Measurements from ENCODE around the gene ANXA5. TPM values are rescaled to one million over a fixed set of nuclear protein-coding genes. Genes with fewer than 3 reads are reported as not detected.

The ANXA5 gene
- total RNA-seq, 5 donors from 2014 or later (not counting 1 experiment from before 2014, with no cell fraction given), result 44.2 to 80.3 (median 71.2) TPM

DNA sequence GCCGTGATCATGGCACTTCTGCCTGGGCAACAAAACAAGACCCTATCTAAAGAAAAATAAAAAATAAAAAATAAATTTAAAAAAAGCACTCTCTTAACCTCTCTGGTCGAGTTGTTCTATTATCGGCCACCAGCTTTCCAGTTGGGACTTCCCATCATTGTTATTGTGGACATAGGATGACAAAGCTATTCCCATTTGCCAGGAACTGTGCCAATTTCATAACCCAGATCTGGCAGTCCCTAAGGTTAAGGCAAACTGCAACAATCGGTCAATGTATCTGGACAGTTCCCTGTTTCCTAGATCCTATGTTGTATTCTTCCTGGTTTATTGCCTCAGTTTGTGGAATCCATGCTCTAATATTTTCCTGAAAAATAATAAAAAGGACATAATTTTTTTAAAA is 17.8 kb upstream of the ANXA5 start:
- no peak overlapping the region for H3K4me3 ChIP-seq (ENCODE audit: control insufficient read depth in 1 of 2, extremely low read depth in 1 of 2, low read length in 1 of 2)
- no peak overlapping the region for H3K4me3 Mint-ChIP-seq
- no peaks in the 10 kb centered on the region for H3K9me3 ChIP-seq
- DNase-seq (no peak), ATAC-seq (replicated peaks in 1 of 4) (no peak)
- no peaks in the 10 kb centered on the region for H3K36me3 ChIP-seq (ENCODE audit: control insufficient read depth in 2 of 2, extremely low read depth in 1 of 2, insufficient read depth in 1 of 2, low read length in 1 of 2)
- no peaks in the 10 kb centered on the region for H3K36me3 Mint-ChIP-seq
- CTCF ChIA-PET, result no interaction called here
- no peak overlapping the region for H3K27ac Mint-ChIP-seq
- POLR2A ChIA-PET, result no interaction called here
- H3K9me3 Mint-ChIP-seq, result no peaks in the 10 kb centered on the region
- H3K27ac ChIP-seq (ENCODE audit: low read length), result no peak overlapping the region
- H3K4me1 Mint-ChIP-seq, result peaks cover 0 to 11% (median 4%) of the 10 kb centered on the region in 3 donors
- H3K4me1 ChIP-seq (ENCODE audit: control insufficient read depth in 1 of 2, extremely low read depth in 1 of 2, insufficient read depth in 2 of 2, low read length in 2 of 2), result peaks cover 0 to 4% of the 10 kb centered on the region in 2 experiments
- no CpG with 5 or more reads among the region's 4 CpGs for WGBS (ENCODE audit: insufficient coverage)
- H3K27me3 Mint-ChIP-seq, result peaks cover 35 to 50% of the 10 kb centered on the region in 2 donors
- peaks cover 2 to 9% of the 10 kb centered on the region in 2 experiments for H3K27me3 ChIP-seq (replicated peaks in 1 of 2; ENCODE audit: control insufficient read depth in 2 of 2, extremely low read depth in 1 of 2, insufficient read depth in 2 of 2, low read length in 1 of 2)

DNA sequence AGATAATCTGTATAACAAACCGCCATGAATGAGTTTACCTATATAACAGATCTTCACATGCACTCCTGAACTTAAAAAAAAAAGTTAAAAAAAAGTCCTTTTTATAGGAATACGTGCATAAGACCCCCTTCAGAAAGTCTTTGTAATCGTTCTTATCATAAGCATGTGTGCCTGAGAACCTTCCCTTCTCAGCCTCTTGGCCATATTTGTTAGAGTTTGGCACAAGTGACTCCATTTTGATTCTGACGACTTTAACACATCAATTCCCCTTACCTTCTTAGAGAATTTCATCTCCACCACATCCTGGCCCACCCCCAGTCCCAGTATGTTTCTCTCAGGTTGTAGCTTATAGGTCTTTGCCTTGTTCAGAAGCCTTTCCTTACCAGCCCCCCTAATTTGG is 16.0 kb upstream of the ANXA5 start:
- CTCF ChIA-PET, result no interaction called here
- H3K9me3 Mint-ChIP-seq, result no peaks in the 10 kb centered on the region
- peaks cover 0 to 4% of the 10 kb centered on the region in 2 experiments for H3K4me1 ChIP-seq (ENCODE audit: control insufficient read depth in 1 of 2, extremely low read depth in 1 of 2, insufficient read depth in 2 of 2, low read length in 2 of 2)

GRCh38 chr4:121712001-121712651 is 15.3 kb upstream of the ANXA5 start:
- no peaks in the 10 kb centered on the region for H3K36me3 ChIP-seq (ENCODE audit: control insufficient read depth in 2 of 2, extremely low read depth in 1 of 2, insufficient read depth in 1 of 2, low read length in 1 of 2)
- H3K27ac Mint-ChIP-seq, result no peak overlapping the region
- ChIA-PET POLR2A (interaction anchor here in 1 of 2 donors (0.6 kb wide), 1 partner anchor 1695 kb away, joined by 5 read pairs; no protein-coding TSS in a partner anchor), CTCF (interaction anchor here in 1 of 2 donors (0.6 kb wide), 1 partner anchor 10 kb away, joined by 3 read pairs; no protein-coding TSS in a partner anchor)
- WGBS (ENCODE audit: insufficient coverage), result 100% methylated on average over 1 of the region's 7 CpGs
- H3K9me3 ChIP-seq, result no peaks in the 10 kb centered on the region
- no peaks in the 10 kb centered on the region for H3K36me3 Mint-ChIP-seq
- peaks cover 0 to 10% of the 10 kb centered on the region in 2 experiments for H3K4me1 ChIP-seq (ENCODE audit: control insufficient read depth in 1 of 2, extremely low read depth in 1 of 2, insufficient read depth in 2 of 2, low read length in 2 of 2)
- H3K27me3 ChIP-seq (replicated peaks in 1 of 2; ENCODE audit: control insufficient read depth in 2 of 2, extremely low read depth in 1 of 2, insufficient read depth in 2 of 2, low read length in 1 of 2), result peaks cover 2 to 12% of the 10 kb centered on the region in 2 experiments
- H3K9me3 Mint-ChIP-seq, result no peaks in the 10 kb centered on the region
- ATAC-seq (replicated peaks in 1 of 4), result no peak
- H3K27ac ChIP-seq (ENCODE audit: low read length), result no peak overlapping the region
- H3K27me3 Mint-ChIP-seq, result peaks cover 50 to 59% of the 10 kb centered on the region in 2 donors
- no peak overlapping the region for H3K4me3 ChIP-seq (ENCODE audit: control insufficient read depth in 1 of 2, extremely low read depth in 1 of 2, low read length in 1 of 2)
- H3K4me1 Mint-ChIP-seq, result peaks cover 0 to 17% (median 8%) of the 10 kb centered on the region in 3 donors
- DNase-seq, result no peak
- H3K4me3 Mint-ChIP-seq, result peak overlapping the region in 1 of 3 donors; percentile 9

More for the DNA sequence above, 16.0 kb upstream of the ANXA5 start:
- H3K36me3 Mint-ChIP-seq, result no peaks in the 10 kb centered on the region
- whole genome bisulfite sequencing (ENCODE audit: insufficient coverage), result 60% methylated on average over 1 of the region's 4 CpGs
- Histone ChIP-seq H3K27ac (ENCODE audit: low read length) (no peak overlapping the region), H3K36me3 (ENCODE audit: control insufficient read depth in 2 of 2, extremely low read depth in 1 of 2, insufficient read depth in 1 of 2, low read length in 1 of 2) (no peaks in the 10 kb centered on the region), H3K4me3 (ENCODE audit: control insufficient read depth in 1 of 2, extremely low read depth in 1 of 2, low read length in 1 of 2) (no peak overlapping the region), H3K27me3 (replicated peaks in 1 of 2; ENCODE audit: control insufficient read depth in 2 of 2, extremely low read depth in 1 of 2, insufficient read depth in 2 of 2, low read length in 1 of 2) (peaks cover 2 to 12% of the 10 kb centered on the region in 2 experiments), H3K9me3 (no peaks in the 10 kb centered on the region)
- POLR2A ChIA-PET, result interaction anchor here in 1 of 2 donors (0.6 kb wide), 1 partner anchor 1696 kb away, joined by 5 read pairs; no protein-coding TSS in a partner anchor
- H3K4me1 Mint-ChIP-seq, result peaks cover 0 to 13% (median 4%) of the 10 kb centered on the region in 3 donors
- H3K27me3 Mint-ChIP-seq, result peaks cover 48 to 58% of the 10 kb centered on the region in 2 donors
- H3K4me3 Mint-ChIP-seq, result no peak overlapping the region
- no peak overlapping the region for H3K27ac Mint-ChIP-seq
- DNase-seq (no peak), ATAC-seq (replicated peaks in 1 of 4) (no peak)

DNA sequence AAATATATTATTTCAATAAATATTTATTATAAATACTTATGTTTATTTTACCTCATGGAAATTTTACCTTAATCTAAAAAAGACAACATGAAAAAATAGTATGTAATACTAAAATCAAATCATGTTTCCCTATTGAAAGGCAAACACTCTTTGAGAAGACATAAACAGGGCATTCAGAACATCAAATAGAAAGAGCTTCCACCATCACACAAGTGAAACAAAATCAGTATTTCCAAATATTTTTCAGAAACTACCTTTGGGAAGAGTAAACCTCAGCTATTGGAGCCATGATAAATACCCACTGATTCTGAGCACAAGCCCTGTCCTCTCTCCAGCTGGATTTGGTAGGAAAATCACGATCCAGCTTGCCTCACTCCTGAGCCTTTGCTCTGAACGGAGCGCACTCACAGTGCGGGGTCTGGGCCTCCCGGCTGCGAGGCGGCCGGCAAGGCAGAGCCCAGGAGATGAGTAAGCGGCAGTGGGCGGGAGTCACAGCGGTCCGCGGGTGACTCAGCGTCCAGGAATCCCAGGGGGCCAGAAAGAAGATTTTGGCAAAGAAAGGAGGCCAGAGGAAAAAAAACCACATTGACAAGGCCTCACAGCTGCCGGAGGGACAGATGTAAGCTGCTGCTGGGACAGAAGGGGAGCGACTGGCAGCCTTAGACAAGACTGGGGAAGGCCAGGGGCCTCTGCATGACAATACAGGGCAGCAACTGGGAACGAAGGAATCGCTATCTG is 14.7 kb upstream of the ANXA5 start:
- Histone ChIP-seq H3K9me3 (no peaks in the 10 kb centered on the region), H3K4me1 (ENCODE audit: control insufficient read depth in 1 of 2, extremely low read depth in 1 of 2, insufficient read depth in 2 of 2, low read length in 2 of 2) (peaks cover 0 to 17% of the 10 kb centered on the region in 2 experiments), H3K27me3 (replicated peaks in 1 of 2; ENCODE audit: control insufficient read depth in 2 of 2, extremely low read depth in 1 of 2, insufficient read depth in 2 of 2, low read length in 1 of 2) (peaks cover 2 to 12% of the 10 kb centered on the region in 2 experiments), H3K27ac (ENCODE audit: low read length) (no peak overlapping the region), H3K4me3 (ENCODE audit: control insufficient read depth in 1 of 2, extremely low read depth in 1 of 2, low read length in 1 of 2) (no peak overlapping the region), H3K36me3 (ENCODE audit: control insufficient read depth in 2 of 2, extremely low read depth in 1 of 2, insufficient read depth in 1 of 2, low read length in 1 of 2) (no peaks in the 10 kb centered on the region)
- DNase-seq (no peak), ATAC-seq (replicated peaks in 1 of 4) (peak in 2 of 4 experiments; percentile 41 to 42)
- CTCF ChIA-PET, result interaction anchor here in 1 of 2 donors (0.6 kb wide), 1 partner anchor 10 kb away, joined by 3 read pairs; no protein-coding TSS in a partner anchor
- POLR2A ChIA-PET, result interaction anchor here in 1 of 2 donors (0.6 kb wide), 1 partner anchor 9 kb away, joined by 3 read pairs; no protein-coding TSS in a partner anchor
- 15% methylated on average over 9 of the region's 18 CpGs for WGBS (ENCODE audit: insufficient coverage)
- Mint-ChIP-seq H3K4me3 (peak overlapping the region in 1 of 3 donors; percentile 9), H3K36me3 (no peaks in the 10 kb centered on the region), H3K4me1 (peaks cover 4 to 24% (median 14%) of the 10 kb centered on the region in 3 donors), H3K9me3 (no peaks in the 10 kb centered on the region), H3K27ac (no peak overlapping the region), H3K27me3 (peaks cover 51 to 54% of the 10 kb centered on the region in 2 donors)

- WGBS (ENCODE audit: insufficient coverage), result 100% methylated on average over 2 of the region's 3 CpGs
- ChIA-PET CTCF (no interaction called here), POLR2A (no interaction called here)
- H3K9me3 Mint-ChIP-seq, result no peaks in the 10 kb centered on the region
- Histone ChIP-seq H3K9me3 (no peaks in the 10 kb centered on the region), H3K27ac (ENCODE audit: low read length) (no peak overlapping the region), H3K4me3 (ENCODE audit: control insufficient read depth in 1 of 2, extremely low read depth in 1 of 2, low read length in 1 of 2) (no peak overlapping the region), H3K27me3 (replicated peaks in 1 of 2; ENCODE audit: control insufficient read depth in 2 of 2, extremely low read depth in 1 of 2, insufficient read depth in 2 of 2, low read length in 1 of 2) (peaks cover 2 to 12% of the 10 kb centered on the region in 2 experiments), H3K36me3 (ENCODE audit: control insufficient read depth in 2 of 2, extremely low read depth in 1 of 2, insufficient read depth in 1 of 2, low read length in 1 of 2) (no peaks in the 10 kb centered on the region), H3K4me1 (ENCODE audit: control insufficient read depth in 1 of 2, extremely low read depth in 1 of 2, insufficient read depth in 2 of 2, low read length in 2 of 2) (peaks cover 0 to 20% of the 10 kb centered on the region in 2 experiments)
- H3K4me3 Mint-ChIP-seq, result no peak overlapping the region
- no peak overlapping the region for H3K27ac Mint-ChIP-seq
- no peaks in the 10 kb centered on the region for H3K36me3 Mint-ChIP-seq
- ATAC-seq (replicated peaks in 1 of 4) (no peak), DNase-seq (no peak)
- H3K4me1 Mint-ChIP-seq, result peaks cover 6 to 26% (median 15%) of the 10 kb centered on the region in 3 donors
- H3K27me3 Mint-ChIP-seq, result peaks cover 39 to 43% of the 10 kb centered on the region in 2 donors
Observed at GRCh38 chr4:121709766-121710405, 13.1 kb upstream of the ANXA5 start.

DNA sequence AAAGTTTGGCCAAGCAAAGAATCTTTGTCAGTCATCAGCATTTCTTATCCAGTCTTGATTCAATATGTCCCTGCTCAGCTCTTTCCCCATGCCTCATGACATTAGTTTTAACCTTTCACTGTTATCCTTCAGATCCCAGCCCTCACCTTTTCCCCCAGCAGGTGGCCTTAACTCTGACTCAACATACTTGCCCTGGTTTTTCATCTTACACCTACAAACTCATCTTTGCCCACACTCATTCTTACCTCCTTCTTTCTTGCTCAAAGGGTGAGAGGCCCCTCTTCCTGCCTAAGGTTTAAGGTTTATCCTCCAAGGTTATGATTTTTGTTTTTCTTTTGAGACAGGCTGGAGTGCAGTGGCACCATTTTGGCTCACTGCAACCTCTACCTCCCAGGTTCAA is 10.6 kb upstream of the ANXA5 start:
- Histone ChIP-seq H3K27ac (ENCODE audit: low read length) (no peak overlapping the region), H3K4me3 (ENCODE audit: control insufficient read depth in 1 of 2, extremely low read depth in 1 of 2, low read length in 1 of 2) (no peak overlapping the region), H3K27me3 (replicated peaks in 1 of 2; ENCODE audit: control insufficient read depth in 2 of 2, extremely low read depth in 1 of 2, insufficient read depth in 2 of 2, low read length in 1 of 2) (peaks cover 0 to 12% of the 10 kb centered on the region in 2 experiments), H3K36me3 (ENCODE audit: control insufficient read depth in 2 of 2, extremely low read depth in 1 of 2, insufficient read depth in 1 of 2, low read length in 1 of 2) (no peaks in the 10 kb centered on the region), H3K4me1 (ENCODE audit: control insufficient read depth in 1 of 2, extremely low read depth in 1 of 2, insufficient read depth in 2 of 2, low read length in 2 of 2) (peaks cover 0 to 20% of the 10 kb centered on the region in 2 experiments), H3K9me3 (no peaks in the 10 kb centered on the region)
- ATAC-seq (replicated peaks in 1 of 4) (no peak), DNase-seq (no peak)
- peaks cover 33 to 34% of the 10 kb centered on the region in 2 donors for H3K27me3 Mint-ChIP-seq
- CTCF ChIA-PET, result no interaction called here
- H3K27ac Mint-ChIP-seq, result no peak overlapping the region
- H3K4me3 Mint-ChIP-seq, result no peak overlapping the region
- no peaks in the 10 kb centered on the region for H3K9me3 Mint-ChIP-seq
- H3K36me3 Mint-ChIP-seq, result no peaks in the 10 kb centered on the region
- peaks cover 6 to 26% (median 15%) of the 10 kb centered on the region in 3 donors for H3K4me1 Mint-ChIP-seq
- POLR2A ChIA-PET, result no interaction called here

All from T-cell (primary cell).